ENCODE measurements around the gene CDK13. TPM values are rescaled to one million over a fixed set of nuclear protein-coding genes. Genes with fewer than 3 reads are reported as not detected.

Gene CDK13
- polyA plus RNA-seq, 2 donors, result 17.1 to 23.4 TPM

GRCh38 chr7:39946693-39947092, 3.4 kb upstream of the CDK13 start:
- Histone ChIP-seq H3K4me3 (ENCODE audit: low read depth in 1 of 2, low read length in 2 of 2) (no peak overlapping the region), H3K27me3 (ENCODE audit: control insufficient read depth in 1 of 2, insufficient read depth in 2 of 2, low read length in 2 of 2) (no peaks in the 10 kb centered on the region), H3K36me3 (ENCODE audit: control insufficient read depth in 2 of 2, insufficient read depth in 2 of 2, low read length in 1 of 2) (no peaks in the 10 kb centered on the region), H3K4me1 (ENCODE audit: control insufficient read depth in 2 of 2, insufficient read depth in 2 of 2, low read length in 1 of 2) (no peaks in the 10 kb centered on the region), H3K27ac (ENCODE audit: low read depth in 2 of 2, low read length in 1 of 2) (no peak overlapping the region), H3K9me3 (ENCODE audit: control insufficient read depth in 2 of 2, insufficient read depth in 1 of 2, low read depth in 1 of 2, low read length in 1 of 2) (no peaks in the 10 kb centered on the region)
- WGBS, 2 donors, result 86 to 90% methylated on average over 9 of the region's 9 CpGs

GRCh38 chr7:39948375-39948955, 1.6 kb upstream of the CDK13 start:
- H3K36me3 ChIP-seq (ENCODE audit: control insufficient read depth in 2 of 2, insufficient read depth in 2 of 2, low read length in 1 of 2), result no peaks in the 10 kb centered on the region
- peak overlapping the region; percentile 100 for H3K27ac ChIP-seq (ENCODE audit: low read depth in 2 of 2, low read length in 1 of 2)
- 35 to 45% methylated on average over 10 of the region's 10 CpGs for WGBS, 2 donors
- H3K4me1 ChIP-seq (ENCODE audit: control insufficient read depth in 2 of 2, insufficient read depth in 2 of 2, low read length in 1 of 2), result no peaks in the 10 kb centered on the region
- H3K4me3 ChIP-seq (ENCODE audit: low read depth in 1 of 2, low read length in 2 of 2), result peak overlapping the region; percentile 82 to 98
- H3K9me3 ChIP-seq (ENCODE audit: control insufficient read depth in 2 of 2, insufficient read depth in 1 of 2, low read depth in 1 of 2, low read length in 1 of 2), result no peaks in the 10 kb centered on the region
- H3K27me3 ChIP-seq (ENCODE audit: control insufficient read depth in 1 of 2, insufficient read depth in 2 of 2, low read length in 2 of 2), result no peaks in the 10 kb centered on the region

- WGBS, 2 donors, result 0% methylated on average over 61 to 69 of the region's 74 CpGs
- H3K27ac ChIP-seq (ENCODE audit: low read depth in 2 of 2, low read length in 1 of 2), result peak overlapping the region; percentile 100
- no peaks in the 10 kb centered on the region for H3K9me3 ChIP-seq (ENCODE audit: control insufficient read depth in 2 of 2, insufficient read depth in 1 of 2, low read depth in 1 of 2, low read length in 1 of 2)
- H3K27me3 ChIP-seq (ENCODE audit: control insufficient read depth in 1 of 2, insufficient read depth in 2 of 2, low read length in 2 of 2), result no peaks in the 10 kb centered on the region
- H3K36me3 ChIP-seq (ENCODE audit: control insufficient read depth in 2 of 2, insufficient read depth in 2 of 2, low read length in 1 of 2), result no peaks in the 10 kb centered on the region
- H3K4me3 ChIP-seq (ENCODE audit: low read depth in 1 of 2, low read length in 2 of 2), result peak overlapping the region; percentile 82 to 98
- H3K4me1 ChIP-seq (ENCODE audit: control insufficient read depth in 2 of 2, insufficient read depth in 2 of 2, low read length in 1 of 2), result no peaks in the 10 kb centered on the region
Observed at GRCh38 chr7:39948956-39949928, 814 bp upstream of the CDK13 start.

- Histone ChIP-seq H3K9me3 (ENCODE audit: control insufficient read depth in 2 of 2, insufficient read depth in 1 of 2, low read depth in 1 of 2, low read length in 1 of 2) (no peaks in the 10 kb centered on the region), H3K27ac (ENCODE audit: low read depth in 2 of 2, low read length in 1 of 2) (peak overlapping the region; percentile 100), H3K27me3 (ENCODE audit: control insufficient read depth in 1 of 2, insufficient read depth in 2 of 2, low read length in 2 of 2) (no peaks in the 10 kb centered on the region), H3K4me3 (ENCODE audit: low read depth in 1 of 2, low read length in 2 of 2) (peak overlapping the region; percentile 82 to 98), H3K4me1 (ENCODE audit: control insufficient read depth in 2 of 2, insufficient read depth in 2 of 2, low read length in 1 of 2) (no peaks in the 10 kb centered on the region), H3K36me3 (ENCODE audit: control insufficient read depth in 2 of 2, insufficient read depth in 2 of 2, low read length in 1 of 2) (no peaks in the 10 kb centered on the region)
- WGBS, 2 donors, result 0 to 1% methylated on average over 74 to 93 of the region's 93 CpGs
Observed at GRCh38 chr7:39950473-39951225, 593 bp downstream of the CDK13 start.

- H3K27ac ChIP-seq (ENCODE audit: low read depth in 2 of 2, low read length in 1 of 2), result peak overlapping the region; percentile 100
- no peaks in the 10 kb centered on the region for H3K27me3 ChIP-seq (ENCODE audit: control insufficient read depth in 1 of 2, insufficient read depth in 2 of 2, low read length in 2 of 2)
- WGBS, 2 donors, result 0% methylated on average over 75 to 79 of the region's 79 CpGs
- H3K4me1 ChIP-seq (ENCODE audit: control insufficient read depth in 2 of 2, insufficient read depth in 2 of 2, low read length in 1 of 2), result peaks cover 0 to under 1% of the 10 kb centered on the region in 2 donors
- no peaks in the 10 kb centered on the region for H3K36me3 ChIP-seq (ENCODE audit: control insufficient read depth in 2 of 2, insufficient read depth in 2 of 2, low read length in 1 of 2)
- H3K9me3 ChIP-seq (ENCODE audit: control insufficient read depth in 2 of 2, insufficient read depth in 1 of 2, low read depth in 1 of 2, low read length in 1 of 2), result no peaks in the 10 kb centered on the region
- peak overlapping the region; percentile 82 to 98 for H3K4me3 ChIP-seq (ENCODE audit: low read depth in 1 of 2, low read length in 2 of 2)
Observed at GRCh38 chr7:39951226-39952194, 1.5 kb downstream of the CDK13 start.

GRCh38 chr7:39952374-39952773, 2.3 kb downstream of the CDK13 start:
- Histone ChIP-seq H3K9me3 (ENCODE audit: control insufficient read depth in 2 of 2, insufficient read depth in 1 of 2, low read depth in 1 of 2, low read length in 1 of 2) (no peaks in the 10 kb centered on the region), H3K4me3 (ENCODE audit: low read depth in 1 of 2, low read length in 2 of 2) (peak overlapping the region in 1 of 2 donors; percentile 82), H3K27me3 (ENCODE audit: control insufficient read depth in 1 of 2, insufficient read depth in 2 of 2, low read length in 2 of 2) (no peaks in the 10 kb centered on the region), H3K4me1 (ENCODE audit: control insufficient read depth in 2 of 2, insufficient read depth in 2 of 2, low read length in 1 of 2) (peaks cover 0 to 2% of the 10 kb centered on the region in 2 donors), H3K27ac (ENCODE audit: low read depth in 2 of 2, low read length in 1 of 2) (no peak overlapping the region), H3K36me3 (ENCODE audit: control insufficient read depth in 2 of 2, insufficient read depth in 2 of 2, low read length in 1 of 2) (no peaks in the 10 kb centered on the region)
- 4 to 8% methylated on average over 2 of the region's 2 CpGs for WGBS, 2 donors

- Histone ChIP-seq H3K27me3 (ENCODE audit: control insufficient read depth in 1 of 2, insufficient read depth in 2 of 2, low read length in 2 of 2) (no peaks in the 10 kb centered on the region), H3K4me1 (ENCODE audit: control insufficient read depth in 2 of 2, insufficient read depth in 2 of 2, low read length in 1 of 2) (peaks cover 0 to 2% of the 10 kb centered on the region in 2 donors), H3K9me3 (ENCODE audit: control insufficient read depth in 2 of 2, insufficient read depth in 1 of 2, low read depth in 1 of 2, low read length in 1 of 2) (no peaks in the 10 kb centered on the region), H3K27ac (ENCODE audit: low read depth in 2 of 2, low read length in 1 of 2) (no peak overlapping the region), H3K4me3 (ENCODE audit: low read depth in 1 of 2, low read length in 2 of 2) (peak overlapping the region in 1 of 2 donors; percentile 45), H3K36me3 (ENCODE audit: control insufficient read depth in 2 of 2, insufficient read depth in 2 of 2, low read length in 1 of 2) (no peaks in the 10 kb centered on the region)
- WGBS, 2 donors, result 9 to 12% methylated on average over 3 of the region's 3 CpGs
Observed at GRCh38 chr7:39952803-39953202, 2.7 kb downstream of the CDK13 start.

GRCh38 chr7:39954694-39955093, 4.6 kb downstream of the CDK13 start:
- Histone ChIP-seq H3K4me1 (ENCODE audit: control insufficient read depth in 2 of 2, insufficient read depth in 2 of 2, low read length in 1 of 2) (peaks cover 0 to 2% of the 10 kb centered on the region in 2 donors), H3K9me3 (ENCODE audit: control insufficient read depth in 2 of 2, insufficient read depth in 1 of 2, low read depth in 1 of 2, low read length in 1 of 2) (no peaks in the 10 kb centered on the region), H3K27ac (ENCODE audit: low read depth in 2 of 2, low read length in 1 of 2) (no peak overlapping the region), H3K4me3 (ENCODE audit: low read depth in 1 of 2, low read length in 2 of 2) (no peak overlapping the region), H3K36me3 (ENCODE audit: control insufficient read depth in 2 of 2, insufficient read depth in 2 of 2, low read length in 1 of 2) (no peaks in the 10 kb centered on the region), H3K27me3 (ENCODE audit: control insufficient read depth in 1 of 2, insufficient read depth in 2 of 2, low read length in 2 of 2) (no peaks in the 10 kb centered on the region)
- 82 to 89% methylated on average over 4 of the region's 4 CpGs for WGBS, 2 donors

Measured in esophagus (tissue), 2 donors.